Ishikawa (cell line): ENCODE measurements around the gene DPH7.
A peak's percentile ranks its signal among the peaks of the same experiment; 100 is the strongest.

ENCODE experiments used
- CEBPB ChIP-seq: IDR thresholded peaks from 2 replicates; pipeline ENCODE4 v1.6.1; 2012
- CREB1 ChIP-seq: IDR thresholded peaks from 2 replicates; pipeline ENCODE4 v1.6.1; 2012; ENCODE audit warnings: low read depth
- EGR1 ChIP-seq: IDR thresholded peaks from 2 replicates; pipeline ENCODE4 v1.6.1; 2012
- EP300 ChIP-seq: IDR thresholded peaks from 2 replicates; pipeline ENCODE4 v1.6.1; 2012; ENCODE audit warnings: borderline replicate concordance
- FOXM1 ChIP-seq: IDR thresholded peaks from 2 replicates; pipeline ENCODE4 v1.6.1; 2012; ENCODE audit warnings: low read depth, borderline replicate concordance
- MAX ChIP-seq: IDR thresholded peaks from 2 replicates; pipeline ENCODE4 v1.6.1; 2012
- NFIC ChIP-seq: IDR thresholded peaks from 2 replicates; pipeline ENCODE4 v1.6.1; 2012
- RAD21 ChIP-seq: IDR thresholded peaks from 2 replicates; pipeline ENCODE4 v1.6.1; 2012; ENCODE audit warnings: low read depth
- REST ChIP-seq: IDR thresholded peaks from 2 replicates; pipeline ENCODE4 v1.6.1; 2012; ENCODE audit warnings: low read depth, mild to moderate bottlenecking
- TAF1 ChIP-seq: IDR thresholded peaks from 2 replicates; pipeline ENCODE4 v1.6.1; 2012; ENCODE audit warnings: low read depth, mild to moderate bottlenecking
- TCF12 ChIP-seq: IDR thresholded peaks from 2 replicates; pipeline ENCODE4 v1.6.1; 2012; ENCODE audit warnings: low read depth
- TEAD4 ChIP-seq: IDR thresholded peaks from 2 replicates; pipeline ENCODE4 v1.6.1; 2012
- USF1 ChIP-seq: IDR thresholded peaks from 2 replicates; pipeline ENCODE4 v1.6.1; 2012
- YY1 ChIP-seq: IDR thresholded peaks from 2 replicates; pipeline ENCODE4 v1.6.1; 2012; ENCODE audit warnings: low read depth
- ZBTB7A ChIP-seq: IDR thresholded peaks from 2 replicates; pipeline ENCODE4 v1.6.1; 2012; ENCODE audit warnings: low read depth

The DPH7 gene

GRCh38 chr9:137606734-137607138, 28.0 kb upstream of the DPH7 start:
- no peak for TF ChIP-seq NFIC
- TF ChIP-seq CEBPB: no peak
- no peak for TF ChIP-seq CREB1
- TF ChIP-seq USF1: no peak
- TF ChIP-seq FOXM1: no peak
- no peak for TF ChIP-seq RAD21
- no peak for TF ChIP-seq EGR1
- no peak for TF ChIP-seq EP300
- TF ChIP-seq TEAD4: no peak
- no peak for TF ChIP-seq ZBTB7A
- no peak for TF ChIP-seq TCF12
- TF ChIP-seq TAF1: no peak
- TF ChIP-seq REST: no peak
- no peak for TF ChIP-seq MAX
- TF ChIP-seq YY1: no peak

- TF ChIP-seq TAF1: 0 out of 2 replicates have a peak, but pooled peaks have one; percentile 2
- TF ChIP-seq EGR1: peak; percentile 9; the same call in 1 of the 2 replicates
- TF ChIP-seq ZBTB7A: peak; percentile 94
- no peak for TF ChIP-seq RAD21
- peak; percentile 36; the same call in 1 of the 2 replicates for TF ChIP-seq MAX
- TF ChIP-seq YY1: no peak
- peak; percentile 84 for TF ChIP-seq TCF12
- 0 out of 2 replicates have a peak, but pooled peaks have one; percentile 10 for TF ChIP-seq REST
- TF ChIP-seq TEAD4: peak; percentile 58; the same call in 1 of the 2 replicates
- TF ChIP-seq NFIC: peak; percentile 85
- TF ChIP-seq EP300: peak; percentile 79
- TF ChIP-seq FOXM1: no peak
- no peak for TF ChIP-seq USF1
- TF ChIP-seq CEBPB: no peak
- TF ChIP-seq CREB1: no peak
Measured at GRCh38 chr9:137606005-137606621, 27.4 kb upstream of the DPH7 start.

GRCh38 chr9:137605121-137606004, 26.6 kb upstream of the DPH7 start, which contains the start of gene ARRDC1:
ARRDC1 (plus strand) TSS chr9:137605686; CDS start chr9:137605718, 32 bp downstream.
- TF ChIP-seq YY1 (no peak), FOXM1 (no peak), MAX (peak; percentile 48), RAD21 (no peak), CEBPB (no peak), USF1 (no peak), TEAD4 (no peak), ZBTB7A (no peak), EP300 (no peak), NFIC (no peak), TAF1 (peak; percentile 63; the same call in 1 of the 2 replicates), EGR1 (peak; percentile 74)

- TF ChIP-seq TCF12 (no peak), TAF1 (no peak), USF1 (no peak), MAX (no peak), EGR1 (no peak), TEAD4 (no peak), CEBPB (no peak), EP300 (no peak), YY1 (no peak), FOXM1 (no peak), REST (no peak), ZBTB7A (no peak), RAD21 (no peak), NFIC (no peak), CREB1 (no peak)
Measured at GRCh38 chr9:137604345-137605086, 25.8 kb upstream of the DPH7 start.
